Heart left ventricle (tissue), 16 donors: Measurements from ENCODE around the gene ACSF2. TPM values are rescaled to one million over a fixed set of nuclear protein-coding genes. Genes with fewer than 3 reads are reported as not detected.

Experiments used
- ATAC-seq, 4 donors: fragments of 200-7000 bp; cut with Tn5 transposase; one replicate each; pipeline ENCODE4 v1.9.1; 2020 to 2022; ENCODE audit warnings: moderate library complexity in 4 of 4, mild to moderate bottlenecking in 3 of 4, moderate number of reproducible peaks in 1 of 4
- DNase-seq, 5 donors: peaks; one replicate each; pipeline ENCODE4 v3.0.0-alpha.2; 2020
- H3K27ac ChIP-seq, 12 donors: fragments of 200-600 bp; sonication (generic) in 4 of 12; one replicate each; pipeline versions ENCODE4 v1.5.0 to v1.8.0; 2016 to 2022; ENCODE audit warnings: mild to moderate bottlenecking in 2 of 12
- H3K27me3 ChIP-seq, 9 donors: fragments of 200-600 bp; sonication (generic) in 2 of 9; one replicate each; pipeline versions ENCODE4 v1.5.1 to v1.8.0; 2016 to 2022; ENCODE audit warnings: mild to moderate bottlenecking in 3 of 9
- H3K36me3 ChIP-seq, 9 donors: fragments of 200-600 bp; sonication (generic) in 2 of 9; one replicate each; pipeline versions ENCODE4 v1.5.0 to v1.8.0; 2018 to 2022; ENCODE audit warnings: mild to moderate bottlenecking in 2 of 9
- H3K4me1 ChIP-seq, 12 donors: fragments of 200-600 bp; sonication (generic) in 4 of 12; one replicate each; pipeline versions ENCODE4 v1.5.0 to v1.8.0; 2016 to 2022; ENCODE audit warnings: mild to moderate bottlenecking in 3 of 12
- H3K4me3 ChIP-seq, 12 donors: fragments of 200-600 bp; sonication (generic) in 4 of 12; one replicate each; pipeline versions ENCODE4 v1.5.0 to v1.8.0; 2017 to 2022; ENCODE audit warnings: mild to moderate bottlenecking in 9 of 12, moderate library complexity in 4 of 12
- H3K9me3 ChIP-seq, 12 donors: fragments of 200-600 bp; sonication (generic) in 4 of 12; one replicate each; pipeline versions ENCODE4 v1.5.0 to v1.8.0; 2016 to 2022; ENCODE audit warnings: mild to moderate bottlenecking in 1 of 12
- POLR2A ChIP-seq, 2 donors: fragments of 450-650 bp; IDR thresholded peaks; one replicate each; pipeline ENCODE4 v1.6.1; 2017; ENCODE audit warnings: antibody characterized with exemption in 2 of 2, mild to moderate bottlenecking in 2 of 2, moderate library complexity in 2 of 2
- WGBS, 4 donors: extraction: QIAGEN DNeasy Blood & Tissue Kit in 2 of 4; methylation state at CpG; one replicate each; pipeline versions ENCODE4 v1.1.5 to v1.1.7; 2013 to 2018; 5-methylcytosine and 5-hydroxymethylcytosine counted together
- intact Hi-C, 10 donors: fragments of 100-400 bp; cut with DNase I; formaldehyde crosslinking; loops; one replicate each; pipeline versions ENCODE4 v1.11.1 to v1.14.2; 2022
- polyA plus RNA-seq, 2 donors: library from polyadenylated mRNA; stranded (reverse); fragments of 200-250 nt; gene quantifications; one replicate each; pipeline ENCODE4 v1.2.3, GENCODE V29; 2013
- total RNA-seq, 9 donors: library from RNA; depleted of rRNA in 2 of 9; stranded (reverse); fragments of >200 nt in 2 of 9; fragmentation: NEBNext Ultra II Directional in 3 of 9; extraction: Animal tissue kit (Norgen Biotek cat#: 25700) in 3 of 9; gene quantifications; one replicate each; pipeline versions ENCODE4 v1.1.0 to v1.2.4, GENCODE V29; 2016 to 2023
- TF ChIP-seq, protein P1 (sequence below), 12 donors: fragments of 200-600 bp; sonication (generic) in 4 of 12; IDR thresholded peaks; one replicate each; pipeline versions ENCODE4 v1.5.0 to v1.8.0; 2018 to 2022; ENCODE audit warnings: antibody characterized with exemption in 12 of 12, mild to moderate bottlenecking in 5 of 12
- donor health status: ischemic (EF 13 %, LVEDD 7.1; RV severe dilation, severe dysfunction).
- donor health status: healthy with polysubstance abuse.
- donor health status: DM: no; HTN: yes; CAD: no.
- donor health status: DM: no; HTN: no; CAD: no.
- donor health status: ischemic (EF 25% LVEDD 6.9; RV normal size, moderate dysfunction).
- donor health status: ischemic (EF 25% LVEDD 5.7; RV mildly dilated, moderate dysfunction).
- donor health status: healthy.
- donor health status: DM: yes; HTN: yes; CAD: no.
- donor health status: ischemic (EF 35%, LVEDD 5.7; RV mildly dilated, moderate dysfunction).
- donor health status: nonischemic (EF 11% LVEDD 7.7; RV severe dilation, severe dysfunction).
- donor health status: DM: yes; HTN: yes; CAD: no.
- donor health status: PGD.
- donor health status: ischemic (EF 29% LVEDD 5.4; RV normal size, mild dysfunction).
- donor health status: nonischemic (EF 23%, LVEDD 6.1; RV moderate dilation, normal function).

Gene ACSF2
- total and polyA plus RNA-seq, 11 donors: 6.5 to 31.6 (median 17.4) TPM

GRCh38 chr17:50477976-50478375 lies 52.0 kb downstream of the ACSF2 start:
- Histone ChIP-seq H3K27me3 (no peaks in the 10 kb centered on the region), H3K27ac (peak overlapping the region; percentile 2 to 93 (median 86)), H3K4me3 (peak overlapping the region in 9 of 12 donors; percentile 63 to 96 (median 86)), H3K36me3 (peaks cover 0 to 21% (median 12%) of the 10 kb centered on the region in 9 donors), H3K4me1 (peaks cover 0 to 46% (median 30%) of the 10 kb centered on the region in 12 donors), H3K9me3 (no peaks in the 10 kb centered on the region)
- intact Hi-C loops: loop anchor here in 6 of 10 donors (2.0 to 10.0 kb wide), 9 partner anchors 51 to 116 kb away; partner anchors contain the start of genes ACSF2 (in 3 of the 6), EME1 (in 1 of the 6), LRRC59 (in 1 of the 6) and MRPL27 (in 1 of the 6)
- WGBS, 4 donors: 71 to 91% (median 85%) methylated on average over 7 of the region's 7 CpGs
- TF ChIP-seq POLR2A (IDR thresholded peaks at IDR 0.05): no peak
- TF ChIP-seq, protein P1, sequence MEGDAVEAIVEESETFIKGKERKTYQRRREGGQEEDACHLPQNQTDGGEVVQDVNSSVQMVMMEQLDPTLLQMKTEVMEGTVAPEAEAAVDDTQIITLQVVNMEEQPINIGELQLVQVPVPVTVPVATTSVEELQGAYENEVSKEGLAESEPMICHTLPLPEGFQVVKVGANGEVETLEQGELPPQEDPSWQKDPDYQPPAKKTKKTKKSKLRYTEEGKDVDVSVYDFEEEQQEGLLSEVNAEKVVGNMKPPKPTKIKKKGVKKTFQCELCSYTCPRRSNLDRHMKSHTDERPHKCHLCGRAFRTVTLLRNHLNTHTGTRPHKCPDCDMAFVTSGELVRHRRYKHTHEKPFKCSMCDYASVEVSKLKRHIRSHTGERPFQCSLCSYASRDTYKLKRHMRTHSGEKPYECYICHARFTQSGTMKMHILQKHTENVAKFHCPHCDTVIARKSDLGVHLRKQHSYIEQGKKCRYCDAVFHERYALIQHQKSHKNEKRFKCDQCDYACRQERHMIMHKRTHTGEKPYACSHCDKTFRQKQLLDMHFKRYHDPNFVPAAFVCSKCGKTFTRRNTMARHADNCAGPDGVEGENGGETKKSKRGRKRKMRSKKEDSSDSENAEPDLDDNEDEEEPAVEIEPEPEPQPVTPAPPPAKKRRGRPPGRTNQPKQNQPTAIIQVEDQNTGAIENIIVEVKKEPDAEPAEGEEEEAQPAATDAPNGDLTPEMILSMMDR (IDR thresholded peaks at IDR 0.05): no peak
- DNase-seq (peak in 1 of 5 donors; percentile 35), ATAC-seq (no peak)

GRCh38 chr17:50478391-50479381 lies 52.7 kb downstream of the ACSF2 start, which contains the start of gene RSAD1:
RSAD1 (plus strand) TSS chr17:50478860; CDS start chr17:50478885, 25 bp downstream.
- peak; percentile 88 to 94 (median 89) for DNase-seq
- H3K27me3 ChIP-seq: no peaks in the 10 kb centered on the region
- peak within 1 kb of the TSS; percentile 47 to 96 (median 83) for H3K4me3 ChIP-seq
- WGBS, 4 donors: 1 to 5% (median 2%) methylated on average over 12 to 75 of the region's 75 CpGs
- H3K4me1 ChIP-seq: peaks cover 0 to 51% (median 32%) of the 10 kb centered on the region in 12 donors
- peak in 1 of 2 donors; percentile 92 for TF ChIP-seq POLR2A (IDR thresholded peaks at IDR 0.05)
- TF ChIP-seq, protein P1 (IDR thresholded peaks at IDR 0.05): peak; percentile 80 to 98 (median 96)
- H3K36me3 ChIP-seq: peaks cover 0 to 28% (median 18%) of the 10 kb centered on the region in 9 donors
- H3K9me3 ChIP-seq: no peaks in the 10 kb centered on the region
- H3K27ac ChIP-seq: peak within 1 kb of the TSS; percentile 2 to 93 (median 86)
- peak; percentile 61 to 93 (median 83) for ATAC-seq
- intact Hi-C loops: loop anchor here in 6 of 10 donors (2.0 to 10.0 kb wide), 9 partner anchors 51 to 116 kb away; partner anchors contain the start of genes ACSF2 (in 3 of the 6), EME1 (in 1 of the 6), LRRC59 (in 1 of the 6) and MRPL27 (in 1 of the 6)

GRCh38 chr17:50479522-50480141 lies 53.6 kb downstream of the ACSF2 start:
- WGBS, 4 donors: 17 to 32% (median 21%) methylated on average over 8 to 19 of the region's 19 CpGs
- ATAC-seq (peak; percentile 23 to 67 (median 58)), DNase-seq (peak; percentile 65 to 85 (median 82))
- TF ChIP-seq POLR2A (IDR thresholded peaks at IDR 0.05): no peak
- TF ChIP-seq, protein P1 (IDR thresholded peaks at IDR 0.05): peak in 10 of 12 donors; percentile 17 to 59 (median 38)
- Histone ChIP-seq H3K36me3 (peaks cover 0 to 37% (median 23%) of the 10 kb centered on the region in 9 donors), H3K4me3 (peak overlapping the region; percentile 47 to 96 (median 83)), H3K27me3 (no peaks in the 10 kb centered on the region), H3K9me3 (no peaks in the 10 kb centered on the region), H3K27ac (peak overlapping the region in 10 of 12 donors; percentile 77 to 93 (median 86)), H3K4me1 (peaks cover 0 to 51% (median 32%) of the 10 kb centered on the region in 12 donors)
- intact Hi-C loops: loop anchor here in 9 of 10 donors (2.0 to 10.0 kb wide), 19 partner anchors 52 to 363 kb away; partner anchors contain the start of genes ACSF2 (in 3 of the 9), SPATA20 (in 2 of the 9), EME1 (in 1 of the 9) and LRRC59 (in 1 of the 9)
